CD4-positive, alpha-beta memory T cell (primary cell): ENCODE data around the gene SEMA6A. TPM values are rescaled to one million over a fixed set of nuclear protein-coding genes. Genes with fewer than 3 reads are reported as not detected.

Source experiments
- CTCF ChIA-PET: fragments of 350-600 bp; sonication (Branson Sonifier 250); formaldehyde crosslinking; loops from one replicate; lab custom pipeline; 2021; ENCODE audit warnings: inconsistent platforms; ENCODE audit not compliant: partially characterized antibody; lab: Charles Lee
- POLR2A ChIA-PET: fragments of 350-600 bp; sonication (Branson Sonifier 250); formaldehyde crosslinking; loops from one replicate; lab custom pipeline; 2021; ENCODE audit not compliant: partially characterized antibody; lab: Charles Lee
- DNase-seq, 5 donors: peaks; one replicate each; pipeline versions ENCODE4 v3.0.0 to v3.0.0-alpha.2; 2020 to 2022; ENCODE audit warnings: mixed read lengths in 1 of 5
- H3K27ac ChIP-seq: one replicate; pipeline ENCODE4 v1.7.0; 2013; ENCODE audit warnings: low read depth, low read length
- H3K27me3 ChIP-seq: 2 replicates; pipeline ENCODE4 v1.7.0; 2013; ENCODE audit warnings: mild to moderate bottlenecking, low read length, moderate library complexity; ENCODE audit not compliant: insufficient read depth
- H3K36me3 ChIP-seq: 2 replicates; pipeline ENCODE4 v1.7.0; 2013; ENCODE audit warnings: mild to moderate bottlenecking, low read length, moderate library complexity; ENCODE audit not compliant: insufficient read depth
- H3K4me1 ChIP-seq: 2 replicates; pipeline ENCODE4 v1.7.0; 2013; ENCODE audit warnings: mild to moderate bottlenecking, low read length, moderate library complexity; ENCODE audit not compliant: insufficient read depth
- H3K4me3 ChIP-seq, 2 donors: one replicate each; pipeline ENCODE4 v1.7.0; 2013; ENCODE audit warnings: low read length in 2 of 2, mild to moderate bottlenecking in 1 of 2
- H3K9me3 ChIP-seq, 2 donors: one replicate each; pipeline ENCODE4 v1.7.0; 2013; ENCODE audit warnings: low read length in 2 of 2, control low read depth in 1 of 2; ENCODE audit not compliant: control insufficient read depth in 1 of 2
- H3K27ac Mint-ChIP-seq, 7 donors: one replicate each; pipeline ENCODE4 v1.8.0; 2020 to 2021; ENCODE audit warnings: mixed read lengths in 7 of 7, mild to moderate bottlenecking in 6 of 7, inconsistent platforms in 3 of 7, moderate library complexity in 3 of 7
- H3K27me3 Mint-ChIP-seq, 2 donors: one replicate each; pipeline ENCODE4 v1.8.0; 2020 to 2021; ENCODE audit warnings: mixed read lengths in 2 of 2
- H3K36me3 Mint-ChIP-seq, 2 donors: one replicate each; pipeline ENCODE4 v1.8.0; 2020 to 2021; ENCODE audit warnings: mixed read lengths in 2 of 2, inconsistent platforms in 1 of 2, mild to moderate bottlenecking in 1 of 2
- H3K4me1 Mint-ChIP-seq, 4 donors: one replicate each; pipeline ENCODE4 v1.8.0; 2020 to 2021; ENCODE audit warnings: mixed read lengths in 4 of 4, mild to moderate bottlenecking in 1 of 4
- H3K4me3 Mint-ChIP-seq, 8 donors: one replicate each; pipeline ENCODE4 v1.8.0; 2020 to 2021; ENCODE audit warnings: mixed read lengths in 8 of 8, mild to moderate bottlenecking in 7 of 8, moderate library complexity in 6 of 8, inconsistent platforms in 3 of 8
- H3K9me3 Mint-ChIP-seq, 8 donors: one replicate each; pipeline ENCODE4 v1.8.0; 2020 to 2021; ENCODE audit warnings: mixed read lengths in 8 of 8, mild to moderate bottlenecking in 5 of 8, inconsistent platforms in 3 of 8, moderate library complexity in 1 of 8
- intact Hi-C: fragments of 100-400 bp; cut with micrococcal nuclease; formaldehyde crosslinking; loops from one replicate; pipeline ENCODE4 v1.15.1; 2023
- polyA plus RNA-seq, 2 donors: library from polyadenylated mRNA; unstranded; fragments of 300-500 nt; fragmentation: Illumina TruSeq; gene quantifications; one replicate each; pipeline ENCODE4 v1.2.3, GENCODE V29; 2021
- total RNA-seq, 2 experiments: library from RNA; stranded (reverse); gene quantifications; one replicate each; pipeline ENCODE4 v1.2.3, GENCODE V29; 2021

The SEMA6A gene
- total and polyA plus RNA-seq, 4 experiments from 2014 or later: 0.20 to 1.2 TPM; not detected in 2

- ChIA-PET POLR2A (no interaction called here), CTCF (no interaction called here)
- H3K4me3 Mint-ChIP-seq: no peak overlapping the region
- H3K27me3 ChIP-seq: no peaks in the 10 kb centered on the region
- H3K9me3 Mint-ChIP-seq: peaks cover 0 to 3% (median 0%) of the 10 kb centered on the region in 8 donors
- peaks cover 20 to 65% of the 10 kb centered on the region in 2 donors for H3K36me3 Mint-ChIP-seq
- no peak overlapping the region for H3K4me3 ChIP-seq
- H3K27ac ChIP-seq: no peak overlapping the region
- no peak overlapping the region for H3K27ac Mint-ChIP-seq
- intact Hi-C loops: no loop called here
- H3K9me3 ChIP-seq: no peaks in the 10 kb centered on the region
- H3K4me1 Mint-ChIP-seq: peaks cover 0 to 7% (median 0%) of the 10 kb centered on the region in 4 donors
- no peak for DNase-seq
- H3K36me3 ChIP-seq: no peaks in the 10 kb centered on the region
- H3K4me1 ChIP-seq: no peaks in the 10 kb centered on the region
- no peaks in the 10 kb centered on the region for H3K27me3 Mint-ChIP-seq
These were observed 125.2 kb downstream of the SEMA6A start for GRCh38 chr5:116449458-116449857.

- H3K27ac ChIP-seq: no peak overlapping the region
- H3K36me3 Mint-ChIP-seq: peaks cover 22 to 66% of the 10 kb centered on the region in 2 donors
- no peak for DNase-seq
- no peaks in the 10 kb centered on the region for H3K9me3 ChIP-seq
- peaks cover 0 to 3% (median 0%) of the 10 kb centered on the region in 4 donors for H3K4me1 Mint-ChIP-seq
- H3K4me3 Mint-ChIP-seq: no peak overlapping the region
- no peaks in the 10 kb centered on the region for H3K27me3 ChIP-seq
- no peaks in the 10 kb centered on the region for H3K36me3 ChIP-seq
- no peaks in the 10 kb centered on the region for H3K4me1 ChIP-seq
- POLR2A ChIA-PET: no interaction called here
- H3K9me3 Mint-ChIP-seq: peaks cover 0 to 3% (median 0%) of the 10 kb centered on the region in 8 donors
- CTCF ChIA-PET: no interaction called here
- H3K27me3 Mint-ChIP-seq: no peaks in the 10 kb centered on the region
- intact Hi-C loops: no loop called here
- no peak overlapping the region for H3K4me3 ChIP-seq
- no peak overlapping the region for H3K27ac Mint-ChIP-seq
These were observed 125.7 kb downstream of the SEMA6A start for GRCh38 chr5:116448870-116449427.

GRCh38 chr5:116448450-116448849 lies 126.2 kb downstream of the SEMA6A start:
- Mint-ChIP-seq H3K4me3 (no peak overlapping the region), H3K4me1 (no peaks in the 10 kb centered on the region), H3K9me3 (peaks cover 0 to 3% (median 0%) of the 10 kb centered on the region in 8 donors), H3K27ac (no peak overlapping the region), H3K27me3 (no peaks in the 10 kb centered on the region), H3K36me3 (peaks cover 27 to 67% of the 10 kb centered on the region in 2 donors)
- ChIA-PET CTCF (no interaction called here), POLR2A (no interaction called here)
- Histone ChIP-seq H3K9me3 (no peaks in the 10 kb centered on the region), H3K27ac (no peak overlapping the region), H3K27me3 (no peaks in the 10 kb centered on the region), H3K4me1 (no peaks in the 10 kb centered on the region), H3K4me3 (no peak overlapping the region), H3K36me3 (no peaks in the 10 kb centered on the region)
- intact Hi-C loops: no loop called here
- DNase-seq: no peak

- ChIA-PET CTCF (no interaction called here), POLR2A (no interaction called here)
- intact Hi-C loops: no loop called here
- Mint-ChIP-seq H3K27me3 (no peaks in the 10 kb centered on the region), H3K9me3 (peaks cover 0 to 3% (median 0%) of the 10 kb centered on the region in 8 donors), H3K4me1 (no peaks in the 10 kb centered on the region), H3K27ac (no peak overlapping the region), H3K36me3 (peaks cover 22 to 71% of the 10 kb centered on the region in 2 donors), H3K4me3 (no peak overlapping the region)
- H3K27me3 ChIP-seq: no peaks in the 10 kb centered on the region
- no peak overlapping the region for H3K27ac ChIP-seq
- no peak for DNase-seq
- no peaks in the 10 kb centered on the region for H3K9me3 ChIP-seq
- H3K36me3 ChIP-seq: no peaks in the 10 kb centered on the region
- H3K4me1 ChIP-seq: no peaks in the 10 kb centered on the region
- no peak overlapping the region for H3K4me3 ChIP-seq
These were observed 128.1 kb downstream of the SEMA6A start for GRCh38 chr5:116446356-116447005.

- no peak overlapping the region for H3K27ac ChIP-seq
- Mint-ChIP-seq H3K4me1 (no peaks in the 10 kb centered on the region), H3K27ac (no peak overlapping the region), H3K4me3 (no peak overlapping the region), H3K27me3 (no peaks in the 10 kb centered on the region), H3K36me3 (peaks cover 20 to 61% of the 10 kb centered on the region in 2 donors), H3K9me3 (peaks cover 0 to 3% (median 0%) of the 10 kb centered on the region in 8 donors)
- ChIA-PET POLR2A (no interaction called here), CTCF (no interaction called here)
- no peaks in the 10 kb centered on the region for H3K4me1 ChIP-seq
- H3K4me3 ChIP-seq: no peak overlapping the region
- no peaks in the 10 kb centered on the region for H3K27me3 ChIP-seq
- no peaks in the 10 kb centered on the region for H3K36me3 ChIP-seq
- DNase-seq: no peak
- intact Hi-C loops: no loop called here
- H3K9me3 ChIP-seq: no peaks in the 10 kb centered on the region
These were observed 129.3 kb downstream of the SEMA6A start for GRCh38 chr5:116445311-116445710.

GRCh38 chr5:116444373-116445295 lies 130.0 kb downstream of the SEMA6A start:
- Mint-ChIP-seq H3K36me3 (peaks cover 19 to 59% of the 10 kb centered on the region in 2 donors), H3K9me3 (peaks cover 0 to 3% (median 0%) of the 10 kb centered on the region in 8 donors), H3K4me3 (no peak overlapping the region), H3K27ac (no peak overlapping the region), H3K27me3 (no peaks in the 10 kb centered on the region), H3K4me1 (no peaks in the 10 kb centered on the region)
- POLR2A ChIA-PET: no interaction called here
- CTCF ChIA-PET: no interaction called here
- Histone ChIP-seq H3K4me1 (no peaks in the 10 kb centered on the region), H3K27ac (no peak overlapping the region), H3K27me3 (no peaks in the 10 kb centered on the region), H3K9me3 (no peaks in the 10 kb centered on the region), H3K36me3 (no peaks in the 10 kb centered on the region), H3K4me3 (no peak overlapping the region)
- intact Hi-C loops: no loop called here
- DNase-seq: no peak

GRCh38 chr5:116442931-116443551 lies 131.6 kb downstream of the SEMA6A start:
- no peak overlapping the region for H3K4me3 Mint-ChIP-seq
- H3K36me3 Mint-ChIP-seq: peaks cover 16 to 48% of the 10 kb centered on the region in 2 donors
- CTCF ChIA-PET: no interaction called here
- no peaks in the 10 kb centered on the region for H3K4me1 Mint-ChIP-seq
- DNase-seq: no peak
- no peaks in the 10 kb centered on the region for H3K27me3 Mint-ChIP-seq
- Histone ChIP-seq H3K27ac (no peak overlapping the region), H3K4me3 (no peak overlapping the region), H3K9me3 (no peaks in the 10 kb centered on the region), H3K4me1 (no peaks in the 10 kb centered on the region), H3K36me3 (no peaks in the 10 kb centered on the region), H3K27me3 (no peaks in the 10 kb centered on the region)
- no peak overlapping the region for H3K27ac Mint-ChIP-seq
- peaks cover 0 to 3% (median 0%) of the 10 kb centered on the region in 8 donors for H3K9me3 Mint-ChIP-seq
- intact Hi-C loops: no loop called here
- POLR2A ChIA-PET: no interaction called here
